Measurements from ENCODE around the gene OR2W3.
"Not testable (repeated sequence)": the region's sequence is repeated elsewhere in the genome, so short reads cannot be mapped to it uniquely, and the experiment has no call there.

DNA sequence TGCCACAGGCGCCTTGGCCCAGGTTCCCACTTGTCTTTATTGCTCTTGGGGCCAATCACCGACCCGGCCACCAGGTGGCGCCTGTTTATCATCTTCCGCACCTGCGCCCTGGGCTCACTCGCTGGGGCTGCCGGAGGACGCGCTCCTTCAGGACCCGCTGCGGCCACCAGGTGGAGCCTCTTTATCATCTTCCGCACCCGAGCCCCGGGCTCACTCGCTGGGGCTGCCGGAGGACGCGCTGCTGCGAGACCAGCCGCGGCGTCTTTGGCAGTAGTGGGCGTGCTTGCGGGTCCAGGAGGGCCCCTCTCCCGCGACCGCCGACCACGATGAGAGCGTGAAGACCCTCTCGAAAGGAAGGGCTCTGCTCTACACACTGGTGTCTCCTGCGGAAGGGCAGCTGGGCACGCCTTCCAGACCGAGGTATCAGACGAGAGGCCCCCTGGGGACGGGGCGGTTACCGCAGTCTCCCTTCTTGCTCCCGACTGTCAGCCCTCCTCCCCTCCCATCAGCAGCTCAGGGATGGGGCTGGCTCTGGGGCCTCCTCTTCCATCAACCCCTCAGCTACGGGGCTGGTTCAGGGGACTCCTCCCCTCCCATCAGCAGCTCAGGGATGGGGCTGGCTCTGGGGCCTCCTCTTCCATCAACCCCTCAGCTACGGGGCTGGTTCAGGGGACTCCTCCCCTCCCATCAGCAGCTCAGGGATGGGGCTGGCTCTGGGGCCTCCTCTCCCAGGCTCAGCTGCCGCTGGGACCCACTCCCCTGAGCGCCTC is 41.8 kb downstream of the OR2W3 start:
- TF ChIP-seq, protein P1, sequence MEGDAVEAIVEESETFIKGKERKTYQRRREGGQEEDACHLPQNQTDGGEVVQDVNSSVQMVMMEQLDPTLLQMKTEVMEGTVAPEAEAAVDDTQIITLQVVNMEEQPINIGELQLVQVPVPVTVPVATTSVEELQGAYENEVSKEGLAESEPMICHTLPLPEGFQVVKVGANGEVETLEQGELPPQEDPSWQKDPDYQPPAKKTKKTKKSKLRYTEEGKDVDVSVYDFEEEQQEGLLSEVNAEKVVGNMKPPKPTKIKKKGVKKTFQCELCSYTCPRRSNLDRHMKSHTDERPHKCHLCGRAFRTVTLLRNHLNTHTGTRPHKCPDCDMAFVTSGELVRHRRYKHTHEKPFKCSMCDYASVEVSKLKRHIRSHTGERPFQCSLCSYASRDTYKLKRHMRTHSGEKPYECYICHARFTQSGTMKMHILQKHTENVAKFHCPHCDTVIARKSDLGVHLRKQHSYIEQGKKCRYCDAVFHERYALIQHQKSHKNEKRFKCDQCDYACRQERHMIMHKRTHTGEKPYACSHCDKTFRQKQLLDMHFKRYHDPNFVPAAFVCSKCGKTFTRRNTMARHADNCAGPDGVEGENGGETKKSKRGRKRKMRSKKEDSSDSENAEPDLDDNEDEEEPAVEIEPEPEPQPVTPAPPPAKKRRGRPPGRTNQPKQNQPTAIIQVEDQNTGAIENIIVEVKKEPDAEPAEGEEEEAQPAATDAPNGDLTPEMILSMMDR (IDR thresholded peaks at IDR 0.05; ENCODE audit: low read length), result peak; percentile 85
- TF ChIP-seq EZH2phosphoT487 (IDR thresholded peaks at IDR 0.05; ENCODE audit: low read length); EZH2 (optimal IDR thresholded peaks at IDR 0.05; ENCODE audit: low read depth, low read length): not testable (repeated sequence)
